ENCODE data around the gene SPRY2.

The SPRY2 gene

DNA sequence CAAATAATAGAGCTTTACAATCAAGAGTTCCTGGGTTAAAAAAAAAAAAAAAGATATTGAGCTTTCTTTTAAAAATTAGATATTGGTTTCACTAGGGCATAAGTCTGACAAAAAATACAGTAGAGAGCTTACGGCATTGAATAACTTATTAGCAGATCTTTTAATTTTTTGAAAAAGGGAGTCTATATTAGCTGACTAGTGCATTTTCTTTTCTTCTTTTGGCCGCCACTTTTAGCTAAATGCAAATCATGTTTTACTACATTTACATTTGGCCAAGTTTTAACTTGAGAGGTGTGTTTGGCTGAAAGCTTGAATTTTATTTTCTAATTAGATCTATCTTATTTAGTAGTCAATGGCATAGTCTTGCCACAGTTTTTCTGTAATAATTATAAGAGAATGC, 43.4 kb downstream of the SPRY2 start:
- no peak overlapping the region for H3K4me3 ChIP-seq (ENCODE audit: low read depth, low read length)
- TF ChIP-seq ZNF292 (tag by site-specific recombination; IDR thresholded peaks at IDR 0.05; ENCODE audit: borderline replicate concordance, low read depth), result no peak
- TF ChIP-seq ZNF184 (tag by site-specific recombination; IDR thresholded peaks at IDR 0.05), result no peak
- TF ChIP-seq, protein P1, sequence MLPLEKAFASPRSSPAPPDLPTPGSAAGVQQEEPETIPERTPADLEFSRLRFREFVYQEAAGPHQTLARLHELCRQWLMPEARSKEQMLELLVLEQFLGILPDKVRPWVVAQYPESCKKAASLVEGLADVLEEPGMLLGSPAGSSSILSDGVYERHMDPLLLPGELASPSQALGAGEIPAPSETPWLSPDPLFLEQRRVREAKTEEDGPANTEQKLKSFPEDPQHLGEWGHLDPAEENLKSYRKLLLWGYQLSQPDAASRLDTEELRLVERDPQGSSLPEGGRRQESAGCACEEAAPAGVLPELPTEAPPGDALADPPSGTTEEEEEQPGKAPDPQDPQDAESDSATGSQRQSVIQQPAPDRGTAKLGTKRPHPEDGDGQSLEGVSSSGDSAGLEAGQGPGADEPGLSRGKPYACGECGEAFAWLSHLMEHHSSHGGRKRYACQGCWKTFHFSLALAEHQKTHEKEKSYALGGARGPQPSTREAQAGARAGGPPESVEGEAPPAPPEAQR (tag by site-specific recombination; IDR thresholded peaks at IDR 0.05), result no peak
- no peak for TF ChIP-seq KLF1 (tag by site-specific recombination; IDR thresholded peaks at IDR 0.05)
- TF ChIP-seq ZNF132 (tag by site-specific recombination; IDR thresholded peaks at IDR 0.05; ENCODE audit: borderline replicate concordance), result no peak
- no peak for TF ChIP-seq ZNF121 (tag by site-specific recombination; IDR thresholded peaks at IDR 0.05)
- no peak for TF ChIP-seq ZBTB10 (tag by site-specific recombination; IDR thresholded peaks at IDR 0.05)
- no peak for TF ChIP-seq ZNF354C (tag by site-specific recombination; IDR thresholded peaks at IDR 0.05; ENCODE audit: borderline replicate concordance, low read depth)
- TF ChIP-seq ZBTB7A (tag by site-specific recombination; IDR thresholded peaks at IDR 0.05; ENCODE audit: low read depth), result no peak
- no peak for TF ChIP-seq ZNF274 (IDR thresholded peaks at IDR 0.05; ENCODE audit: low read length)
- TF ChIP-seq ZNF274 (tag by site-specific recombination; IDR thresholded peaks at IDR 0.05; ENCODE audit: borderline replicate concordance), result no peak
- no peaks in the 10 kb centered on the region for H3K9me3 ChIP-seq (ENCODE audit: control insufficient read depth, insufficient read depth, low read depth, low read length)
- ChIA-PET POLR2A (no interaction called here), CTCF (no interaction called here)
- no peak overlapping the region for H3K27ac ChIP-seq (ENCODE audit: extremely low read depth, low read depth, low read length)
- H3K4me1 ChIP-seq (ENCODE audit: control insufficient read depth, insufficient read depth, low read length), result no peaks in the 10 kb centered on the region
- no peaks in the 10 kb centered on the region for H3K36me3 ChIP-seq (ENCODE audit: control insufficient read depth in 2 of 2, insufficient read depth in 1 of 2, low read length in 2 of 2)

- ChIA-PET POLR2A (no interaction called here), CTCF (no interaction called here)
- Histone ChIP-seq H3K9me3 (ENCODE audit: control insufficient read depth, insufficient read depth, low read depth, low read length) (no peaks in the 10 kb centered on the region), H3K36me3 (ENCODE audit: control insufficient read depth in 2 of 2, insufficient read depth in 1 of 2, low read length in 2 of 2) (no peaks in the 10 kb centered on the region), H3K27ac (ENCODE audit: extremely low read depth, low read depth, low read length) (no peak overlapping the region), H3K4me1 (ENCODE audit: control insufficient read depth, insufficient read depth, low read length) (no peaks in the 10 kb centered on the region), H3K4me3 (ENCODE audit: low read depth, low read length) (no peak overlapping the region)
- TF ChIP-seq ZBTB10 (tag by site-specific recombination; IDR thresholded peaks at IDR 0.05) (no peak), ZNF596 (tag by site-specific recombination; IDR thresholded peaks at IDR 0.05) (no peak), ZNF16 (tag by site-specific recombination; IDR thresholded peaks at IDR 0.05; ENCODE audit: low read depth) (no peak), ZNF585B (tag by site-specific recombination; IDR thresholded peaks at IDR 0.05) (no peak), ZNF274 (IDR thresholded peaks at IDR 0.05; ENCODE audit: low read length) (no peak), ZNF274 (tag by site-specific recombination; IDR thresholded peaks at IDR 0.05; ENCODE audit: borderline replicate concordance) (no peak), ZEB2 (tag by site-specific recombination; IDR thresholded peaks at IDR 0.05) (no peak), ZNF155 (tag by site-specific recombination; IDR thresholded peaks at IDR 0.05) (no peak), ZNF670 (tag by site-specific recombination; IDR thresholded peaks at IDR 0.05; ENCODE audit: low read depth) (no peak), SP2 (tag by site-specific recombination; IDR thresholded peaks at IDR 0.05) (no peak), BCL6B (tag by site-specific recombination; IDR thresholded peaks at IDR 0.05) (no peak), ZNF560 (tag by site-specific recombination; IDR thresholded peaks at IDR 0.05; ENCODE audit: borderline replicate concordance) (no peak)
- TF ChIP-seq, protein P2, sequence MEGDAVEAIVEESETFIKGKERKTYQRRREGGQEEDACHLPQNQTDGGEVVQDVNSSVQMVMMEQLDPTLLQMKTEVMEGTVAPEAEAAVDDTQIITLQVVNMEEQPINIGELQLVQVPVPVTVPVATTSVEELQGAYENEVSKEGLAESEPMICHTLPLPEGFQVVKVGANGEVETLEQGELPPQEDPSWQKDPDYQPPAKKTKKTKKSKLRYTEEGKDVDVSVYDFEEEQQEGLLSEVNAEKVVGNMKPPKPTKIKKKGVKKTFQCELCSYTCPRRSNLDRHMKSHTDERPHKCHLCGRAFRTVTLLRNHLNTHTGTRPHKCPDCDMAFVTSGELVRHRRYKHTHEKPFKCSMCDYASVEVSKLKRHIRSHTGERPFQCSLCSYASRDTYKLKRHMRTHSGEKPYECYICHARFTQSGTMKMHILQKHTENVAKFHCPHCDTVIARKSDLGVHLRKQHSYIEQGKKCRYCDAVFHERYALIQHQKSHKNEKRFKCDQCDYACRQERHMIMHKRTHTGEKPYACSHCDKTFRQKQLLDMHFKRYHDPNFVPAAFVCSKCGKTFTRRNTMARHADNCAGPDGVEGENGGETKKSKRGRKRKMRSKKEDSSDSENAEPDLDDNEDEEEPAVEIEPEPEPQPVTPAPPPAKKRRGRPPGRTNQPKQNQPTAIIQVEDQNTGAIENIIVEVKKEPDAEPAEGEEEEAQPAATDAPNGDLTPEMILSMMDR (tag by site-specific recombination; IDR thresholded peaks at IDR 0.05), result no peak
- TF ChIP-seq, protein P3, sequence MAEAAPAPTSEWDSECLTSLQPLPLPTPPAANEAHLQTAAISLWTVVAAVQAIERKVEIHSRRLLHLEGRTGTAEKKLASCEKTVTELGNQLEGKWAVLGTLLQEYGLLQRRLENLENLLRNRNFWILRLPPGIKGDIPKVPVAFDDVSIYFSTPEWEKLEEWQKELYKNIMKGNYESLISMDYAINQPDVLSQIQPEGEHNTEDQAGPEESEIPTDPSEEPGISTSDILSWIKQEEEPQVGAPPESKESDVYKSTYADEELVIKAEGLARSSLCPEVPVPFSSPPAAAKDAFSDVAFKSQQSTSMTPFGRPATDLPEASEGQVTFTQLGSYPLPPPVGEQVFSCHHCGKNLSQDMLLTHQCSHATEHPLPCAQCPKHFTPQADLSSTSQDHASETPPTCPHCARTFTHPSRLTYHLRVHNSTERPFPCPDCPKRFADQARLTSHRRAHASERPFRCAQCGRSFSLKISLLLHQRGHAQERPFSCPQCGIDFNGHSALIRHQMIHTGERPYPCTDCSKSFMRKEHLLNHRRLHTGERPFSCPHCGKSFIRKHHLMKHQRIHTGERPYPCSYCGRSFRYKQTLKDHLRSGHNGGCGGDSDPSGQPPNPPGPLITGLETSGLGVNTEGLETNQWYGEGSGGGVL (tag by site-specific recombination; IDR thresholded peaks at IDR 0.05), result no peak
Measured at GRCh38 chr13:80297094-80297493, 43.8 kb downstream of the SPRY2 start.
